Neuronal stem cell (in vitro differentiated cells): ENCODE measurements around the gene CTXN1.

Experiments used
- DNase-seq: peaks from one replicate; pipeline ENCODE4 v3.0.0-alpha.2; 2013; ENCODE audit warnings: low spot score
- H2AFZ ChIP-seq: one replicate; pipeline ENCODE4 v1.6.1; 2013; ENCODE audit warnings: mild to moderate bottlenecking, low read length, inconsistent platforms
- H2AK5ac ChIP-seq: 2 replicates; pipeline ENCODE4 v1.6.1; 2013; ENCODE audit warnings: low read depth, mild to moderate bottlenecking, inconsistent platforms, low read length, moderate library complexity, mixed read lengths
- H2BK120ac ChIP-seq: 2 replicates; pipeline ENCODE4 v1.6.1; 2013; ENCODE audit warnings: low read depth, mild to moderate bottlenecking, inconsistent platforms, low read length, moderate library complexity, mixed read lengths
- H2BK12ac ChIP-seq: one replicate; pipeline ENCODE4 v1.6.1; 2013; ENCODE audit warnings: low read length, inconsistent platforms
- H2BK15ac ChIP-seq: 2 replicates; pipeline ENCODE4 v1.6.1; 2013; ENCODE audit warnings: mild to moderate bottlenecking, low read length, inconsistent platforms, mixed read lengths
- H2BK5ac ChIP-seq: one replicate; pipeline ENCODE4 v1.6.1; 2013; ENCODE audit warnings: inconsistent platforms, mild to moderate bottlenecking, low read length, moderate library complexity
- H3K14ac ChIP-seq: one replicate; pipeline ENCODE4 v1.6.1; 2013; ENCODE audit warnings: low read length, inconsistent platforms
- H3K18ac ChIP-seq: 2 replicates; pipeline ENCODE4 v1.6.1; 2013; ENCODE audit warnings: low read length, inconsistent platforms
- H3K23ac ChIP-seq: 2 replicates; pipeline ENCODE4 v1.6.1; 2013; ENCODE audit warnings: low read depth, mild to moderate bottlenecking, mixed read lengths, low read length, inconsistent platforms; ENCODE audit not compliant: poor library complexity
- H3K27ac ChIP-seq: replicated peaks from 3 replicates; pipeline ENCODE4 v1.5.1; 2013; ENCODE audit warnings: low read length, inconsistent platforms
- H3K27me3 ChIP-seq, 3 experiments: 2 replicates each; pipeline ENCODE4 v1.6.1; 2013; ENCODE audit warnings: low read length in 3 of 3, mild to moderate bottlenecking in 2 of 3, inconsistent platforms in 1 of 3, low read depth in 1 of 3, mixed read lengths in 1 of 3, moderate library complexity in 1 of 3; ENCODE audit not compliant: control insufficient read depth in 3 of 3, insufficient read depth in 3 of 3
- H3K36me3 ChIP-seq, 2 donors: replicated peaks in 1 of 2; 2 replicates each; pipeline ENCODE4 v1.6.1; 2013; ENCODE audit warnings: low read length in 2 of 2; ENCODE audit not compliant: control insufficient read depth in 2 of 2, insufficient read depth in 2 of 2
- H3K4ac ChIP-seq: 2 replicates; pipeline ENCODE4 v1.6.1; 2013; ENCODE audit warnings: inconsistent platforms, mild to moderate bottlenecking, low read length, moderate library complexity
- H3K4me1 ChIP-seq, 2 donors: 1 replicate in 1 of 2; 2 replicates in 1 of 2; pipeline ENCODE4 v1.6.1; 2013; ENCODE audit warnings: low read length in 2 of 2, low read depth in 1 of 2; ENCODE audit not compliant: control insufficient read depth in 2 of 2, insufficient read depth in 1 of 2
- H3K4me2 ChIP-seq: one replicate; pipeline ENCODE4 v1.6.1; 2013; ENCODE audit warnings: mild to moderate bottlenecking, low read length, inconsistent platforms; ENCODE audit not compliant: insufficient read depth, poor library complexity, severe bottlenecking
- H3K4me3 ChIP-seq, 2 donors: 2 replicates each; pipeline ENCODE4 v1.5.1; 2013; ENCODE audit warnings: low read length in 2 of 2, mild to moderate bottlenecking in 2 of 2, inconsistent platforms in 1 of 2, moderate library complexity in 1 of 2
- H3K79me1 ChIP-seq: one replicate; pipeline ENCODE4 v1.6.1; 2013; ENCODE audit warnings: low read depth, mild to moderate bottlenecking, inconsistent platforms, low read length, moderate library complexity
- H3K9ac ChIP-seq: one replicate; pipeline ENCODE4 v1.6.1; 2013; ENCODE audit warnings: mild to moderate bottlenecking, low read depth, low read length, inconsistent platforms; ENCODE audit not compliant: poor library complexity
- H3K9me3 ChIP-seq, 2 donors: replicated peaks in 1 of 2; 2 replicates each; pipeline versions ENCODE3 to v1.6.1; 2013; ENCODE audit warnings: low read length in 2 of 2, mild to moderate bottlenecking in 2 of 2, inconsistent platforms in 1 of 2, low read depth in 1 of 2, mixed read lengths in 1 of 2, moderate library complexity in 1 of 2; ENCODE audit not compliant: control insufficient read depth in 2 of 2, insufficient read depth in 1 of 2
- H4K8ac ChIP-seq: one replicate; pipeline ENCODE4 v1.6.1; 2013; ENCODE audit warnings: low read depth, mild to moderate bottlenecking, inconsistent platforms, low read length, moderate library complexity
- H4K91ac ChIP-seq: one replicate; pipeline ENCODE4 v1.6.1; 2013; ENCODE audit warnings: low read length, low read depth, mild to moderate bottlenecking, inconsistent platforms; ENCODE audit not compliant: poor library complexity
- WGBS, 2 donors: extraction: QIAGEN DNeasy Blood & Tissue Kit; methylation state at CpG; one replicate each; pipeline ENCODE4 v1.1.7; 2013; ENCODE audit warnings: missing lambda C conversion rate in 2 of 2, mixed read lengths in 1 of 2; ENCODE audit not compliant: insufficient read length in 2 of 2, insufficient replicate concordance in 1 of 2; ENCODE audit errors: extremely low coverage in 2 of 2; 5-methylcytosine and 5-hydroxymethylcytosine counted together

The CTXN1 gene

DNA sequence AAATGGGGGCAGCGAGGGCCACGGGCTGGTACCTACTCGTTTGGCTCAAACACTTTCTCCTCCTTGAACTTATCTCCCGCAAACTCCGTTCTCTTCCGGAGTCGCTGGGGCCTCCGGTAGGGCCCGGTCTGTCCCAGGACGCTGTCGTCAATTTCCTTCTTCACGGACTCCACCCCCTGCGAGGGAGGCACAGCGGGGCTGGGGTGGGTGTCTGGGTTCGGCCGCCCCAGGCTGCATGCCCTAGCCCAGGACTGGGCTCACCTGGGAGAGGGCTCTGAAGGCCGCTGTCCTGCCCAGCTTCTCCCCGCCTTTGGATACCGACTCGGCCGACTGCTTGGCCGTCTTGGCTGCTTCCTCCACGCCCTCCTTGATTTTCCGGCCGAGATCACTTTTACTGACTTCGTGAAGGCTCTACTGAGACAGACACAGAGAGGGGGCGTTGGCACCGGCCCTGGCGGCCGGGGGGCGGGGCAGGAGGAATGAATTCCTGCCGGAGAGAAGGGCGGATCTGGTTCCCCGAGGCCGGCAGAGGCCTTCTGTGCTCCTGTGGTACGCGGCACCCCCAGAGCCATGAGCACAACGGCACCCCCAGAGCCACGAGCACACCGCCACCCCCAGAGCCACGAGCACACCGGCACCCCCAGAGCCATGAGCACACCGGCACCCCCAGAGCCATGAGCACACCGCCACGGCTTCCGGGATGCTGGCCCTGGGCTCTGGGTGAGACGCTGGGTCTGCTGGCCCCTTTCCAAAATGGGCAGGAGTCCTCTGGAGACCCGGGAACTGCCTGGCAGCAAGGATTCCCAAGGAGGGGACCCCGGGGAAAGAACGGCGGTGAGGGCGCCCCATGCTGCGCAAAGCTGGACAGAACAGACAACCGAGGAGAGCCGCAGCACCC, 8.1 kb upstream of the CTXN1 start:
- Histone ChIP-seq H3K36me3 (peaks cover 50 to 87% of the 10 kb centered on the region in 2 donors), H3K23ac (no peak overlapping the region)

DNA sequence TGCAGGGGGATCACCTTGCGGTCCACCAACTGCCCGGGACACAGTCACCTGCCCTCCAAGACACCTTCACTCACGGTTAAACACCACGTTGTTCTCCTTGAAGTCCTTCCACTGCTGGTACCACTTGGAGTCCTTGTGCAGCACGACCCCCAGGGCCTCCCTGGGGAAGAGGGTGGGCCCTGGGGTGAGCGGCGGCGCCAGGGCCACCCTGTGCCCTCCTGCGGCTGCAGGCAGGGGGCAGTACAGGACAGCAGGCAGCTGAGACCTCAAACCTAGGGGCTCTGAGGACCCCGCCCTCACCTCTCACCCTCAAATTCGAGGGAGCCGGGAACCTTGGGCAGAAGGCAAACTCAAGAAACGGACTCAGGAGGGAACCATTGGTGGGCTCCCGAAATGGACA, 7.5 kb upstream of the CTXN1 start:
- no peak overlapping the region for H3K4me3 ChIP-seq
- no peak overlapping the region for H2BK5ac ChIP-seq
- peaks cover 0 to 4% of the 10 kb centered on the region in 2 donors for H3K4me1 ChIP-seq
- no peak overlapping the region for H2BK120ac ChIP-seq
- no peak overlapping the region for H3K9ac ChIP-seq
- no peaks in the 10 kb centered on the region for H3K27me3 ChIP-seq
- H3K27ac ChIP-seq: no peak overlapping the region
- H2AFZ ChIP-seq: no peak overlapping the region
- H2AK5ac ChIP-seq: no peak overlapping the region
- no peak overlapping the region for H3K4ac ChIP-seq
- peaks cover 47 to 82% of the 10 kb centered on the region in 2 donors for H3K36me3 ChIP-seq
- no peak overlapping the region for H3K18ac ChIP-seq
- H4K91ac ChIP-seq: no peak overlapping the region
- H3K4me2 ChIP-seq: no peak overlapping the region
- no CpG with 5 or more reads among the region's 14 CpGs for WGBS, 2 donors
- peaks cover 6% of the 10 kb centered on the region for H3K79me1 ChIP-seq
- no peak overlapping the region for H3K23ac ChIP-seq
- no peak for DNase-seq
- no peak overlapping the region for H2BK12ac ChIP-seq
- no peak overlapping the region for H4K8ac ChIP-seq
- no peak overlapping the region for H2BK15ac ChIP-seq
- no peaks in the 10 kb centered on the region for H3K9me3 ChIP-seq
- no peak overlapping the region for H3K14ac ChIP-seq

More for the DNA sequence above, 8.1 kb upstream of the CTXN1 start:
- Histone ChIP-seq H3K9ac (no peak overlapping the region), H2AK5ac (no peak overlapping the region), H3K9me3 (no peaks in the 10 kb centered on the region), H3K27me3 (no peaks in the 10 kb centered on the region), H3K18ac (no peak overlapping the region), H3K27ac (no peak overlapping the region), H4K8ac (no peak overlapping the region), H2AFZ (no peak overlapping the region), H2BK5ac (no peak overlapping the region), H2BK120ac (no peak overlapping the region), H4K91ac (no peak overlapping the region), H3K4ac (no peak overlapping the region), H3K14ac (no peak overlapping the region), H3K4me2 (no peak overlapping the region), H3K4me3 (no peak overlapping the region), H2BK15ac (no peak overlapping the region), H2BK12ac (no peak overlapping the region), H3K4me1 (peaks cover 0 to 1% of the 10 kb centered on the region in 2 donors), H3K79me1 (peaks cover 6% of the 10 kb centered on the region)
- no peak for DNase-seq
- WGBS, 2 donors: no CpG with 5 or more reads among the region's 55 CpGs

DNA sequence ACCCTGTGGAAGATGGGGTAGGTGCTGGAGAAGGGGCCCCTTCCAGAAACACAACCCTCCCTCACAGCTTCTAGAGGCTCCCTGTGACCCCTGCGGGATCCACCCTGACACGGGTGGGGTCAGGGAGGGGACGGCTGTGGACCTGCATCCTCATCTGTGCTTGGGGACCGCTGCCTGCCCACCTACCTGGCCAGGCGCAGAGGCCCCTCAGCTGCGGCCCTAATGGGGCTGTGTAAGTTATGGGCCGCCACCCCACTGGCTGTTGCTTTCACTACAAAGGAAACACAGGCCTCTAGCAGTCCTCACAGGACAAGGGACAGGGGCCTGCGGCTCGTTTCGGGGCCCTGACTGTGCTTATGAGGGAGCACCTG, 7.0 kb upstream of the CTXN1 start:
- H3K14ac ChIP-seq: no peak overlapping the region
- no peak overlapping the region for H3K9ac ChIP-seq
- no peaks in the 10 kb centered on the region for H3K27me3 ChIP-seq
- no peak overlapping the region for H4K91ac ChIP-seq
- H3K4me3 ChIP-seq: no peak overlapping the region
- no peak overlapping the region for H2BK15ac ChIP-seq
- DNase-seq: no peak
- no peaks in the 10 kb centered on the region for H3K9me3 ChIP-seq
- H2BK120ac ChIP-seq: no peak overlapping the region
- no peak overlapping the region for H3K27ac ChIP-seq
- H2BK12ac ChIP-seq: no peak overlapping the region
- H3K36me3 ChIP-seq: peaks cover 47 to 82% of the 10 kb centered on the region in 2 donors
- no peak overlapping the region for H3K4ac ChIP-seq
- H2AFZ ChIP-seq: no peak overlapping the region
- H3K79me1 ChIP-seq: peaks cover 6% of the 10 kb centered on the region
- no CpG with 5 or more reads among the region's 10 CpGs for WGBS, 2 donors
- H3K18ac ChIP-seq: no peak overlapping the region
- H3K23ac ChIP-seq: no peak overlapping the region
- H3K4me1 ChIP-seq: peaks cover 0 to 4% of the 10 kb centered on the region in 2 donors
- H2BK5ac ChIP-seq: no peak overlapping the region
- H3K4me2 ChIP-seq: no peak overlapping the region
- H2AK5ac ChIP-seq: no peak overlapping the region
- H4K8ac ChIP-seq: no peak overlapping the region

DNA sequence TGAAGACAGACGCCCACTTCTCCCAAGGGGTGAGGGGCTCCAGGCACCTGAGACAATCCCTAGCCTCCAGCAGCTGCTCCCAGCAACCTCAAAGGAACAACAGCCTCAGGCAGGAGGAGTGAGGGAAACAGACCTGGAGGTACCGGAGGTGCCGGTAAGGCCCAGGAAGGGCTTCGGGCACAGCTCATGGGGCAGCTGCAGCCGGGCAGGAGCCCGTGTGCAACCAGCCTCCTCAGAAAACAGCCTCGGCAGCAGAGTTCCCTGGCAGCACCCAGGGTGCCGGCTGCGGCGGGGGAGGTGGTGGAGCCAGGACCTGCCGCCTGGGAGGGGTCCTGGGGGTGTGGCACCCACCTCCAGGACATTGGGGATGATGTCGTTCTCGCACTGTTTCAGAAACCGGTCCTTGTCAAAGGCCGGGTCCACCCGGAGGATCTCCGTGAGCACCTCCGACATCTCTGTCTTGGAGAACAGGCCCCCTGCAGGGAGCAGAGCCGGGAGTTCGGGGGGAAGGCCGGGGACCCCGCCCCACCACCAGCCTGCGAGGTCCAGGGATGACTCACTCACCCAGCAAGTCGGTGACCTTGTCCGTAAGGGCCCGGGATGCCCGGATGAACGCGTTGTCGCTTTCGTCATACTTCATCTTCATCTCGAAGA, 6.5 kb upstream of the CTXN1 start:
- Histone ChIP-seq H3K79me1 (peaks cover 6% of the 10 kb centered on the region), H3K4ac (no peak overlapping the region), H3K18ac (no peak overlapping the region), H3K4me2 (no peak overlapping the region), H4K8ac (no peak overlapping the region), H2AK5ac (no peak overlapping the region), H2BK15ac (no peak overlapping the region), H3K9ac (no peak overlapping the region), H4K91ac (no peak overlapping the region), H2BK12ac (no peak overlapping the region), H3K23ac (no peak overlapping the region), H3K27ac (no peak overlapping the region), H3K36me3 (peaks cover 45 to 80% of the 10 kb centered on the region in 2 donors), H2BK5ac (no peak overlapping the region), H3K14ac (no peak overlapping the region), H3K4me3 (no peak overlapping the region), H3K4me1 (peaks cover 0 to 4% of the 10 kb centered on the region in 2 donors), H3K9me3 (no peaks in the 10 kb centered on the region), H3K27me3 (no peaks in the 10 kb centered on the region), H2BK120ac (no peak overlapping the region), H2AFZ (no peak overlapping the region)
- no peak for DNase-seq
- no CpG with 5 or more reads among the region's 32 CpGs for WGBS, 2 donors
